MCF 10A (cell line): Measurements from ENCODE around the gene MEIS2. TPM values are rescaled to one million over a fixed set of nuclear protein-coding genes. Genes with fewer than 3 reads are reported as not detected.

Experiments used
- BruUV-seq: library from RNA; stranded (reverse); fragments of 400-500 nt; replicated peaks from 2 replicates; lab custom pipeline; 2021; lab: Mats Ljungman, UMichigan
- CTCF ChIA-PET: fragments of 300-600 bp; sonication (Branson Sonifier 250); formaldehyde crosslinking; extraction: SDS; loops from one replicate; lab custom pipeline; 2021; ENCODE audit warnings: antibody characterized with exemption, inconsistent platforms; lab: Yijun Ruan, JAX
- POLR2A ChIA-PET: fragments of 300-600, 350-650 bp; sonication (Branson Sonifier 250); formaldehyde crosslinking; extraction: SDS; loops from one replicate; lab custom pipeline; 2020; ENCODE audit warnings: antibody characterized with exemption, inconsistent platforms; lab: Yijun Ruan, JAX
- DNase-seq: peaks from one replicate; pipeline ENCODE4 v3.0.0-alpha.2; 2018; ENCODE audit not compliant: unreplicated experiment
- H3K27ac Mint-ChIP-seq: one replicate; pipeline ENCODE4 v1.8.0; 2022; ENCODE audit warnings: mild to moderate bottlenecking, low read depth, mixed read lengths; ENCODE audit not compliant: unreplicated experiment
- H3K27me3 Mint-ChIP-seq: one replicate; pipeline ENCODE4 v1.8.0; 2022; ENCODE audit warnings: mixed read lengths; ENCODE audit not compliant: insufficient read depth, unreplicated experiment
- H3K36me3 Mint-ChIP-seq: one replicate; pipeline ENCODE4 v1.8.0; 2022; ENCODE audit warnings: mild to moderate bottlenecking, moderate library complexity, mixed read lengths; ENCODE audit not compliant: insufficient read depth, unreplicated experiment
- H3K4me1 Mint-ChIP-seq: one replicate; pipeline ENCODE4 v1.8.0; 2022; ENCODE audit warnings: mixed read lengths; ENCODE audit not compliant: insufficient read depth, unreplicated experiment
- H3K4me3 Mint-ChIP-seq: one replicate; pipeline ENCODE4 v1.8.0; 2022; ENCODE audit warnings: mild to moderate bottlenecking, moderate library complexity, mixed read lengths; ENCODE audit not compliant: unreplicated experiment
- H3K9me3 Mint-ChIP-seq: one replicate; pipeline ENCODE4 v1.8.0; 2022; ENCODE audit warnings: mixed read lengths; ENCODE audit not compliant: unreplicated experiment
- CTCF ChIP-seq: fragments of 200-600 bp; IDR thresholded peaks from one replicate; pipeline ENCODE4 v1.8.0; 2022; ENCODE audit warnings: antibody characterized with exemption, mild to moderate bottlenecking; ENCODE audit not compliant: unreplicated experiment
- intact Hi-C: fragments of 100-400 bp; cut with micrococcal nuclease; formaldehyde crosslinking; loops from 2 replicates; pipeline ENCODE4 v1.14.1; 2022
- total RNA-seq: library from RNA; stranded (reverse); gene quantifications from 2 replicates; pipeline ENCODE4 v1.2.3, GENCODE V29; 2022

The MEIS2 gene
- total RNA-seq, 1 experiment from 2014 or later: 6.9 TPM

GRCh38 chr15:36880224-36880912 is 220.0 kb downstream of the MEIS2 start:
- ChIA-PET POLR2A (no interaction called here), CTCF (interaction anchor here (0.6 to 2.9 kb wide), 3 partner anchors 22 to 309 kb away, joined by 3 to 18 read pairs (median 4); no protein-coding TSS in a partner anchor)
- no peaks in the 10 kb centered on the region for H3K9me3 Mint-ChIP-seq
- H3K36me3 Mint-ChIP-seq: no peaks in the 10 kb centered on the region
- peaks cover 90% of the 10 kb centered on the region for H3K27me3 Mint-ChIP-seq
- BruUV-seq: no TSS peak
- H3K4me1 Mint-ChIP-seq: peaks cover 5% of the 10 kb centered on the region
- no peak overlapping the region for H3K27ac Mint-ChIP-seq
- DNase-seq: no peak
- no peak for TF ChIP-seq CTCF
- no peak overlapping the region for H3K4me3 Mint-ChIP-seq
- intact Hi-C loops: loop anchor here (5.0 to 10.0 kb wide), 3 partner anchors 378 to 1366 kb away; no protein-coding TSS in a partner anchor

GRCh38 chr15:36879568-36880222 is 220.7 kb downstream of the MEIS2 start:
- H3K4me1 Mint-ChIP-seq: peaks cover 5% of the 10 kb centered on the region
- DNase-seq: no peak
- intact Hi-C loops: loop anchor here (5.0 to 10.0 kb wide), 3 partner anchors 377 to 1365 kb away; no protein-coding TSS in a partner anchor
- no peak overlapping the region for H3K4me3 Mint-ChIP-seq
- TF ChIP-seq CTCF: no peak
- no peaks in the 10 kb centered on the region for H3K9me3 Mint-ChIP-seq
- no peaks in the 10 kb centered on the region for H3K36me3 Mint-ChIP-seq
- no TSS peak for BruUV-seq
- POLR2A ChIA-PET: no interaction called here
- peaks cover 90% of the 10 kb centered on the region for H3K27me3 Mint-ChIP-seq
- CTCF ChIA-PET: interaction anchor here (0.6 to 2.9 kb wide), 4 partner anchors 21 to 1001 kb away, joined by 3 to 18 read pairs (median 4); no protein-coding TSS in a partner anchor
- no peak overlapping the region for H3K27ac Mint-ChIP-seq

- intact Hi-C loops: no loop called here
- ChIA-PET CTCF (interaction anchor here (0.6 to 2.9 kb wide), 5 partner anchors 13 to 1010 kb away, joined by 3 to 18 read pairs (median 4); no protein-coding TSS in a partner anchor), POLR2A (no interaction called here)
- Mint-ChIP-seq H3K4me3 (no peak overlapping the region), H3K9me3 (no peaks in the 10 kb centered on the region), H3K27ac (no peak overlapping the region), H3K27me3 (peaks cover 85% of the 10 kb centered on the region), H3K4me1 (peaks cover 5% of the 10 kb centered on the region), H3K36me3 (no peaks in the 10 kb centered on the region)
- no peak for DNase-seq
- no peak for TF ChIP-seq CTCF
- BruUV-seq: no TSS peak
Measured at GRCh38 chr15:36878684-36879262, 221.6 kb downstream of the MEIS2 start.
